Measurements from ENCODE around the gene PRR7. TPM values are rescaled to one million over a fixed set of nuclear protein-coding genes. Genes with fewer than 3 reads are reported as not detected.

PRR7 gene
- total RNA-seq, 2 donors from 2014 or later: 8.2 to 13.6 TPM

DNA sequence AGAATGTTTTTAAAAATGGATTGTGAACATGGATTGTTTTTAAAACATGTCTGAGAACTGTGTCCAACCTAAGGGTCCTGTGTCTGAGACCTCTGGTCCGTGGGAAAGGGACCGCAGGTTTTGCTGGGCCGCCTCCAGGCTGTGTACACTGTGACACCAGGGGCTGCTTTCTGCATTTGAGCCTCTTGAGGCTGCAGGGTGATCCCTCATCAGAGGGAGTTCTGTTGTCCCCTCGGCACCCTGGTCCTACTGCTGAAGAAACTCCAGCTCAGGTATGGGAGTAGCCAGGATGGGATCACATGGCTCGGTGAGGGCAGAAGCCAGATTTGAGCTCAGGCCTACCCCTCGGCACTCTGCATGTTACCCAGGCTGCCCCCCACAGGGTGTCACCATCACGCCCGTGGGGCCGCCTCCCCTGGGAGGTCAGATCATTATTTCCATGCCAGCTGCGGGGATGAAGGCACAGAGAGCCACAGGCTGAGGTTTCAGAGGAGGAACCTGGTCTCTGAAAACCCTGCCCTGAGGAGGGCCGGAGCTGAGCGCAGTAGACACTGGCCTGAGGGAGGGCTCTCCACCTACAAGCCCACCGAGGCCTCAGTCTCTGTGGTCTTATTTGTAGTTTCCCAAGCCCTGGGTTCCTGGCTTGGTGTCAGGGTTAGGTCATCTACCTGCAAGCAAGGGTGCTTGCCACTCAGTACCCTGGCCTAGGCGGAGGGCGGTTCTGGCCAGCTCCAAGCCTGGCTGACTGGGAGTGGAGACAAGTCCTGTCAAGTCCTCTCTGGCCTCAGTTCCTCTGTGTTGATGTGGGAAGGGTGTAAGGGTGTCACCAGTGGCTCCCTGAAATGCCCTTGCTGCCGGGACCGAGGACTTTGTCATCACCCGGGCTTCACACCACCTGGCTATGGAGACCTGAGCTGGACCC, 2.8 kb downstream of the PRR7 start:
- no peak for ATAC-seq (replicated peaks)
- H3K4me3 Mint-ChIP-seq: no peak overlapping the region
- H3K27me3 Mint-ChIP-seq: no peaks in the 10 kb centered on the region
- H3K36me3 Mint-ChIP-seq (ENCODE audit: low read depth): peaks cover 16% of the 10 kb centered on the region
- H3K4me1 Mint-ChIP-seq: peaks cover 27% of the 10 kb centered on the region
- no peak overlapping the region for H3K27ac Mint-ChIP-seq
- no peaks in the 10 kb centered on the region for H3K9me3 Mint-ChIP-seq

DNA sequence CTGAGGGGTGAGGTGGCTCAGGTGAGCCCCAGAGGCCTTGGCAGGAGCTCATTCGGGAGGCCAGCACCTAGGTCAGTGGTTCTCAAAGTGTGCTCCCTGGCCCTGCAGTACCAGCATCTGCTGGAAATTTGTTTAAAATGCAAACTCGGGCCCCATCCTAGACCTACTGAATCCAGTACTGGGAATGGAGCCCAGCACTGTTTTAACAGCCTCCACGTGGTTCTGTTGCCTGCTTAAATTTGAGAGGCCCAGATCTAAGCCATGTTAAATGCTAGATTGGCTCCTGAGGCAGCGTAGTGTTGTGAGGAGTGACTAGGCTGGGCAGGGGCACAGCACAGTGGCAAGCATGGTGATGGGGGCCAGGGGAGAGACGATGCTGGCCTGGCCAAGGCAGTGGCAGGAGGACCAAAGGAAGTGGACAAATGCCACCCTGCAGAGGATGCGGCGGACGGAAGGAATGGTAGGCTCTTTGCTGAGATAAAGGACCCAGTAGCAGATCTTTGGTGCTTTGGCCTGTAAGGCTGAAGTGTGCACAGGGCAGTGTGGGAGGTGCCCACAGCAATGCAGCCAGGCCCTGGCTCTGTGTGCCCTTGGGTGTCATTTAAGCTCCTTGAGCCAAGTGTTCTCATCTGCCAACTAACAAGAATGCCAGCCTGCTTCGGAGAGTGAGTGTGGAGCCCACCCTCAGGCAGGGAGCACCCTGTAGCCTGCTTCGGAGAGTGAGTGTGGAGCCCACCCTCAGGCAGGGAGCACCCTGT, 4.2 kb downstream of the PRR7 start:
- Mint-ChIP-seq H3K9me3 (no peaks in the 10 kb centered on the region), H3K27me3 (no peaks in the 10 kb centered on the region), H3K27ac (no peak overlapping the region), H3K4me3 (no peak overlapping the region), H3K36me3 (ENCODE audit: low read depth) (peaks cover 11% of the 10 kb centered on the region), H3K4me1 (peaks cover 15% of the 10 kb centered on the region)
- no peak for ATAC-seq (replicated peaks)

DNA sequence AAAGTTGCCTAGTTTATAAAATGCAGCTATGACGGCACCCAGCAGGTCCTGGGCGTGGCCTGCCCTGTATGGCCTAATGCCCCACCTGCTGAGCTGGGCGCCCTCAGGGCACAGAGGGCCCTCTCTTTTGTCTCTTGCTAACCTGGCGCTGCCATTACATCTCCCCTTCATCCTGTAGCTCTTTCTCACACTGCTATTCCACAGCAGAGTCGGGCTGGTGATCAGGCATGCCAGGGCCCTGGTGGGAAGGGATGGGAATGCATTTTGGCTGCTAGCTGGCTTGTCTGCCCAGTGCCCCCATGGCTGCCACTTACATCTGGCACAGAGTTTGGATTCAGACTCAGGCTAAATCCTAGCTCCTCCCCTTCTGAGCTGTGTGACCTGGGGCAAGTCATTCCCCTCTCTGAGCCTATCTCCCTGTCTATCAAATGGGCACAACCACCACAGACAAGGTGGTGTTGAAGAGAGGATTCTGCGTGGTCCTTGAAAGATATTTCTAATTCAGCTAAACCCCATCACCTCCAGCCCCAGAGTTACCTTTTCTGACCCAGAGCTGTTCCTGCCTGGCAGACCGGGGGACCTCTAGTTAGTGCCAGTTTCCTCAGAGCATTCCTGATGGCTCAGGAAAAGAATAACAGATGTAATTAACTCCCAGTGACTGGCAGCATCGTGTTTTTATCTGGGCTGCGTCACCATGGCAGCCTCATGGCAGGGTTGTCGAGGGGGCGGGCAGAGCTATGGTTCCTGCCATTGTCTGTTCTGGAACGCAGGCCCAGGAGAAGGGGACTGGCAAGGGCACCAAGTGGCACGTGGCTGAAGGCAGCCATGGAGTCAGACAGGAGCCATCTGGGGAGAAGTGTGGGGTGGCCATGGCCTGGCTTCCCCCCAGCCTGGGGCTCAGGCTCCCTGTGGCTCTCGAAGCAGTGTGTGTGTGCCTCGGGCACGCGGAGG, 6.3 kb downstream of the PRR7 start:
- Mint-ChIP-seq H3K27ac (no peak overlapping the region), H3K27me3 (no peaks in the 10 kb centered on the region), H3K36me3 (ENCODE audit: low read depth) (peaks cover 6% of the 10 kb centered on the region), H3K4me1 (peaks cover 8% of the 10 kb centered on the region), H3K4me3 (peak overlapping the region; percentile 76), H3K9me3 (no peaks in the 10 kb centered on the region)
- no peak for ATAC-seq (replicated peaks)

DNA sequence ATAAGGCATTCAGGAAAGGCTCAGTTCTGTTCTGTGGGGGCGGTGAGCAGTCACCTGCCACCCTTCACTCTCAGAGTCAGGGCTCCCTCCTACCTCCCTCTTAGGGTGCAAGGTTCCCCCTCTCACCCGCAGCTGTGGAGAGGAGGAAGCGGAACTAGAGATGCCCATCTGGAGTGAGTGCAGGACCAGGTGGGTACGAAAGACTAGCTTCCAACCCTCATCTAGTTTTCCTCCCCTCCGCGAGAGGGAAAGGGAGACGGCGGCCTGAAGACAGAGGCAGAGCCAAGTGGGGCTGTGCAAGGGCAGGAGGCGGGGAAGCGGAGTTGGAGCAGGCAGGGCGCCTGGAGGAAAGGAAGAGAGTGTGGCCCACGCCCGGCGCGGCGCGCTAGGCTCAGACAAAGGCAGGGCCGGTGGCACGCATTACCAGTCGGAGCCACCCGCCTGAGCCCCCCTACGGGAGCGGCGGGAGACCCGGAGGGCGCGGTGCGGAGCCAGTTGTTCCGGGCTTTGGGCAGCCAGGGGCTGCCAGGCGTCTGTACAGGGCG, 7.3 kb downstream of the PRR7 start:
- Mint-ChIP-seq H3K4me3 (peak overlapping the region; percentile 76), H3K9me3 (no peaks in the 10 kb centered on the region), H3K4me1 (no peaks in the 10 kb centered on the region), H3K27ac (peak overlapping the region; percentile 76), H3K27me3 (no peaks in the 10 kb centered on the region), H3K36me3 (ENCODE audit: low read depth) (no peaks in the 10 kb centered on the region)
- ATAC-seq (replicated peaks): no peak

DNA sequence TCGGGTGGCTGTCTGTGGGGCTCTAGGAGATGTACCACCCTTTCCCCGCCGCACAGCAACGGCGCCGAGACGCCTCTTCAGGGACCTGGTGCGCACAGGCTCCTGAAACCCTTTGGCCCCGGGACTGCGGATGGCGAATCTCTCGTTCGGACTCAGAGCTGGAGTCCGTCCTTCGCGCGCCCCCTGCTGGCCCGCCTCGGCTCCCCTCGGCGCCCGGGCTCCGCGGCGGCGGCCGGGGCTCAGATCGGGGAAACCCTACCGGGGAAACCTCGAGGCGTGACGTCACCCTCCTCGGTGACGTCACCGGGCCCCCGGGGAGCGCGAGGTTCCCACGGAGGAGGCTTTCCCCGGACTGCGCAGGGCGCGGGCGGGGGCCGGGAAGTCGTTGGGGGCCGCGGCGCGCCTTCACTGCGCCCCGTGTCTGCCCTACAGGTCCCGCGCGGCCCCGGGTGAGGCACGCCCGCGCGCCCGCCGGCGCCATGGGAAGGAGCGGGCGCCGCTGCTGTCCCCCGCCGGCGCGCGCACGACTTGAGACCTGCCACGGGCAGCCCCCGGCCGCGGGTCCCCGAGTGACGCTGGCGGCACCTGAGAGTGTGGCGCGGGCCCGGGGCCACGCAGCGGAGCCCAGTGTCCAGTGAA, 7.9 kb downstream of the PRR7 start:
- H3K36me3 Mint-ChIP-seq (ENCODE audit: low read depth): no peaks in the 10 kb centered on the region
- no peaks in the 10 kb centered on the region for H3K9me3 Mint-ChIP-seq
- no peaks in the 10 kb centered on the region for H3K27me3 Mint-ChIP-seq
- peak overlapping the region; percentile 76 for H3K4me3 Mint-ChIP-seq
- H3K27ac Mint-ChIP-seq: no peak overlapping the region
- H3K4me1 Mint-ChIP-seq: no peaks in the 10 kb centered on the region
- peak; percentile 67 for ATAC-seq (replicated peaks)

DNA sequence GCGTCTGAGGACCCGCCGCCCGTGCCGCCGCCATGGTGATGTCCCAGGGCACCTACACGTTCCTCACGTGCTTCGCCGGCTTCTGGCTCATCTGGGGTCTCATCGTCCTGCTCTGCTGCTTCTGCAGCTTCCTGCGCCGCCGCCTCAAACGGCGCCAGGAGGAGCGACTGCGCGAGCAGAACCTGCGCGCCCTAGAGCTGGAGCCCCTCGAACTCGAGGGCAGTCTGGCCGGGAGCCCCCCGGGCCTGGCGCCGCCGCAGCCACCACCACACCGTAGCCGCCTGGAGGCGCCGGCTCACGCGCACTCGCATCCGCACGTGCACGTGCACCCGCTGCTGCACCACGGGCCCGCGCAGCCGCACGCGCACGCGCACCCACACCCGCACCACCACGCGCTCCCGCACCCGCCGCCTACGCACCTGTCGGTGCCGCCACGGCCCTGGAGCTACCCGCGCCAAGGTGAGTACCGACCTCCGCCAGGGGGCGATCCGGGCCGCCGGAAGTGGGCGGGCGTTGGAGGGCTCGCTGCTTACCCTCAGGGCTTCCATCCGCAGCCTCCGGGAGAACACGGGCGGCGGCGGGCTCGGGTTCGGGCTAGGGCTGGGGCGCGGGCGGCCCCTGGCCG, 8.5 kb downstream of the PRR7 start:
- ATAC-seq (replicated peaks): peak; percentile 65
- Mint-ChIP-seq H3K4me1 (no peaks in the 10 kb centered on the region), H3K27ac (no peak overlapping the region), H3K4me3 (peak overlapping the region; percentile 66), H3K9me3 (no peaks in the 10 kb centered on the region), H3K36me3 (ENCODE audit: low read depth) (no peaks in the 10 kb centered on the region), H3K27me3 (no peaks in the 10 kb centered on the region)

DNA sequence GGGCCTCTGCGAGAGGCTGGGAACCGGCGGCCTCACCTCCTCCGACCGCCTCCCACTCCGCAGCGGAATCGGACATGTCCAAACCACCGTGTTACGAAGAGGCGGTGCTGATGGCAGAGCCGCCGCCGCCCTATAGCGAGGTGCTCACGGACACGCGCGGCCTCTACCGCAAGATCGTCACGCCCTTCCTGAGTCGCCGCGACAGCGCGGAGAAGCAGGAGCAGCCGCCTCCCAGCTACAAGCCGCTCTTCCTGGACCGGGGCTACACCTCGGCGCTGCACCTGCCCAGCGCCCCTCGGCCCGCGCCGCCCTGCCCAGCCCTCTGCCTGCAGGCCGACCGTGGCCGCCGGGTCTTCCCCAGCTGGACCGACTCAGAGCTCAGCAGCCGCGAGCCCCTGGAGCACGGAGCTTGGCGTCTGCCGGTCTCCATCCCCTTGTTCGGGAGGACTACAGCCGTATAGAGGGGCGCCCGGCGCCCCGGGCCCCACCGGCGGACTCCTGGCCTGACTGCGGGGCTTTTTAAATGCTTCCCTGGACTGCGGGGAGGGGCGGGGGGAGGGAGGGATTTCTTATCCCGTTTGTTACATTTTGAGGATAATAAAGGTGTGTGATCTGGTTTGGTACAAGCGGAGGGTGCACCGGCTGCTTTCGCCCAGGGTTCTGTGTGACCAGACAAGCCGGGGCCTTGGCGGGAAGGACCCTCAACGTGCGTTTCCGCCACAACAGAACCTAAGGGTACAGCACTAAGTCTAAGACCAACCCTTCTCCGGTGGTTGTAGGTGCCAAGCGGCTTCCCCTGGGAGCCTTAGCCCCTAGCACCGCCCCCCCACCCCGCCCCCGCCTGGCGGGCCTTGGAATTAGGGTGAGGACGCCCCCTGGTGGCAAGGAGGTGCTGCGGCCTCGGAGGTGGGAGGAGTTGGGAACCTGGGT, 9.3 kb downstream of the PRR7 start:
- Mint-ChIP-seq H3K4me3 (peak overlapping the region; percentile 66), H3K27me3 (no peaks in the 10 kb centered on the region), H3K36me3 (ENCODE audit: low read depth) (no peaks in the 10 kb centered on the region), H3K9me3 (no peaks in the 10 kb centered on the region), H3K27ac (peak overlapping the region; percentile 69), H3K4me1 (no peaks in the 10 kb centered on the region)
- peak; percentile 44 for ATAC-seq (replicated peaks)

DNA sequence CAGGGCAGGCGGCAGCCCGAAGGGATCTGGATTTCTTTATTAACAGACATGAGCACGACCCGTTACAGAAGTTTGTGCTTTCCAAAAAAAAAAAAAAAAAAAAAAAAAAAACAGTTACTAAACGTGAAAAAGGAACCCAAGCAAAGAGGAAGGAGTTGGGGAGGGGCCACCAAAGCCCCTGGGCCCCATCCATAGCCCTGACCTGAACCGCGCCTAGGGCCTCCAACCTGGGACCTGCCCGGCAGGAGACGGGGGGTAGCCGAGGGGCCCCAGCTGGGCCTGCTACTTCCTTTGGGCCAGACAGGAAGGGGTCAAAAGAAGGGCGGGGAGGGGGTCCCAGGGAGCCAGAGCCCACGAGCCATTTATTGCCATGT, 10.0 kb downstream of the PRR7 start:
- Mint-ChIP-seq H3K27me3 (no peaks in the 10 kb centered on the region), H3K9me3 (no peaks in the 10 kb centered on the region), H3K4me3 (peak overlapping the region; percentile 66), H3K27ac (peak overlapping the region; percentile 69), H3K4me1 (peaks cover 4% of the 10 kb centered on the region), H3K36me3 (ENCODE audit: low read depth) (no peaks in the 10 kb centered on the region)
- ATAC-seq (replicated peaks): no peak

DNA sequence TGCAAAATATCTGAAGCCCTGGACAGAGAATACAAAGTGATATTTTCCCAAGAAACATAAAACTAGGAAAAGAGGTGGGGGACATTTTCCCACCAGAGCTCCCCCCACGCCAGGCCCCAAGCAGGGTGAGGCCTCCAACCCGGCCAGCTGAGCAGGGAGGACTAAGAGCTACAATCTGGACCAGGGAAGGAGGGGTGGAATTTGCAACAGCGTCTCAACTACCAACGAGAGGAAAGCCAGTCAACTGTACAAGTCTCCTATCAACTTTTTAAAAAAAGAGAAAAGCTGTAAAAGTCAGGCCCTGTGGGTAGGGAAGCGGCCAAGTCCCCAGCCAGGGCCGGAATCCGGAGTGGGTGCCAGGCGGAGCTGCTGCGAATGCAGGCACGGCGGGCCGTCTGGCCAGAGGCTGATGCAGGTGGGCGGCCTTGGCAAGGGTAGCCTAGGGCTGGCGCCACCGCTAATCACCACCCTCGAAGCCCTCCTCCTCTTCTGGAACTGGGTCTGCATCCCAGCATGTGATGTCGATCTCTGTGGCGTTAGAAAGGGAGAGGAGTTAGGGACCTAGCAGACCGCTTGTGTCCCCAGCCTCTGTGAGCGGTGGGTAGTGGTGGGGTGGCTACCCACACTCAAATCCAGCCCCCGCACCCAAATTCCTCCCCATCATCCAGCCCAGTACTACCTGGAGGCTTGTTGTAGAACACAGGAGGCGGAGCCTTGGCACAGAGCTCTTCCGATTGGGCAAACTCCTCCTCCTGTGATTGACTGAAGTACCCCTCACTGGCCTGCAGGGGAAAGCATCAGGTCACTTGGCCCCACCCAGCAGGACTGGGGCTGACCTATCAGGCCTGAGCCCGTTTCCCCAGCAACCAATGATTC, 10.6 kb downstream of the PRR7 start:
- Mint-ChIP-seq H3K4me3 (peak overlapping the region; percentile 66), H3K36me3 (ENCODE audit: low read depth) (no peaks in the 10 kb centered on the region)
- peak; percentile 33 for ATAC-seq (replicated peaks)

DNA sequence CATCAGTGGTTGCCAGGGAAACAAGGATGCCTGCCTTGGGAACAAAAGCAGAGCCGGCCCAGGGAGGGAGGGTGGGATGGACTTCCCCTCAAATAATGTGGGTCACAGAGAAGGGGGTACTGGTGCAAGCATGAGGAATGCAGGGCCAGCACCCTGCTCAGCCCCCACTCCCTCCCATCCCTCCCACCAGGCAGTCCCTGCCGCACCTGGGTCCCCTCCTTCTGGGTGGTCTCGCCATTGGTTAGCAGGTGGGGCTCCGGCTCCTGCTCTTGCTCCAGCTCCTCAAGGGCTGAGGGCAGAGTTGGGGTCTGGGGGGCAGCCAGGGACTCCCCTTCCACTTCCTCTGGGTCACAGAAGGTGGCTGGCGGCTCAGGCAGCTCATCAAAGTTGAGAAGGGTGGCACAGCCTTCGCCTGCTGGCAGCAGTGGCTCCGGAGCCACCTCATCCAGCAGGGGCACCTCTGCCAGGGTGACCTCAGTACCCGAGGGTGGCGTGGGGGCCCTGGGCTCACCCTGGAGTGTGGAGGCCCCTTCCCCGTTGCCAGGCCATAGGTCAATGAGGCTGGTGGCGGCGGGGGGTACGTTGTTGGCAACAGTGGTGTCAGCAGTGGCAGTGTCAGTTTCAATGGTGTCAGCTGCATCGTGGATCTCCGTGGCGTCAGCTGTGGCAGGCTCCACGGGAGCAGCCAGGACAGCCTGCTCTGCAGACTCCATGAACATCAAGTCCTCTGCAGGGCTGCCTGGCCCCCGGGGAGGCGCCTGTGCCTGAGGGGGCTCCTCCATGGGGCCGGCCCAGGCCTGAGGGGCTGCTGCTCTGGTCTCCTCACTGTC, 11.5 kb downstream of the PRR7 start:
- Mint-ChIP-seq H3K9me3 (no peaks in the 10 kb centered on the region), H3K4me3 (no peak overlapping the region), H3K27me3 (no peaks in the 10 kb centered on the region), H3K4me1 (peaks cover 5% of the 10 kb centered on the region), H3K36me3 (ENCODE audit: low read depth) (no peaks in the 10 kb centered on the region), H3K27ac (no peak overlapping the region)
- ATAC-seq (replicated peaks): no peak

More for the DNA sequence above, 10.6 kb downstream of the PRR7 start:
- Mint-ChIP-seq H3K27ac (no peak overlapping the region), H3K27me3 (no peaks in the 10 kb centered on the region), H3K4me1 (peaks cover 5% of the 10 kb centered on the region), H3K9me3 (no peaks in the 10 kb centered on the region)

DNA sequence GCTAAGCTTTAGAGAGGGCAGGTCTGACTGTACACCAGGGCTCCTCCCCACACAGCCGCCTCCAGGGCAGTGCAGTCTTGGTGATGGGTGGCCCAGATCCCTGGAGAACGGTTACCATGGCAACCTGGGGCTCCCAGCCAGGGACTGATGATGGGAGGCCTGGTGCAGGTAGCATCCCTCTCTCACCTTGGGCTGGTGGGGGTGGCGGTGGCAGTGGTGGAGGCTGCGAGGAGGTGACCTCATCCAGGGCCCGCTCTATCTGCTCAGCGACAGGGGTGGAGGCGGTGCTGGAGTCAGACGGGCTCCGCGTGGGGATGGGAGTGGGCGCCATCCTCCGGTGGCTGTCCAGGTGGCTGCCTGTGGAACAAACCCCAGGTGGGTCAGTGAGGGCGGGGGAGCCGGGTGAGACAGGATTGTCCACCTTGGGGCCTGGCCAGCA, 12.3 kb downstream of the PRR7 start:
- no peak for ATAC-seq (replicated peaks)
- no peak overlapping the region for H3K27ac Mint-ChIP-seq
- no peaks in the 10 kb centered on the region for H3K27me3 Mint-ChIP-seq
- H3K36me3 Mint-ChIP-seq (ENCODE audit: low read depth): no peaks in the 10 kb centered on the region
- H3K4me1 Mint-ChIP-seq: peaks cover 5% of the 10 kb centered on the region
- no peaks in the 10 kb centered on the region for H3K9me3 Mint-ChIP-seq
- H3K4me3 Mint-ChIP-seq: no peak overlapping the region
